ENCODE data around the gene CST6.

DNA sequence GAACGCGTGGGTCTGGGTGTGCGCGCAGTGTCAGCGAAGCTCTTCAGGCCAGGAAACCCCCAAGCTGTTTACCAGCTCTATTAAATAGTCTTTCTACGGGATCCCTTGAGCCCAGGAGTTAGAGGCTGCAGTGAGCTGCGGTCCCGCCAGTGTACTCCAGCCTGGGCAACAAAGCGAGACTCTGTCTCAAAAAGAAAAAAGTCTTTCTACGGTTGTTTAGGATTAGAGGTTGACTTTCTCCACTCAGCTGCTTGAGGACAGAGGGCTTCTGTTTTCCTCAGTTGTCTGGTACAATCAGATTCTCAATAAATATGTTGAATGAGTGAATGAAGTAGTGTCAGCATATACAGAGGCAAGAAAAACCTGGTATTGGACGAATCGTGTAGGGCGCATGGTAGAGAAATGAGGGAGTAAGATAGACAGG, 49.7 kb upstream of the CST6 start:
- TF ChIP-seq CTCF (IDR thresholded peaks at IDR 0.05; ENCODE audit: poor library complexity) (no peak), EZH2phosphoT487 (IDR thresholded peaks at IDR 0.05; ENCODE audit: low read depth, severe bottlenecking, unreplicated experiment) (no peak)
